ENCODE data around the gene TLR5.
"Not testable (repeated sequence)": the region's sequence is repeated elsewhere in the genome, so short reads cannot be mapped to it uniquely, and the experiment has no call there.

Gene TLR5

DNA sequence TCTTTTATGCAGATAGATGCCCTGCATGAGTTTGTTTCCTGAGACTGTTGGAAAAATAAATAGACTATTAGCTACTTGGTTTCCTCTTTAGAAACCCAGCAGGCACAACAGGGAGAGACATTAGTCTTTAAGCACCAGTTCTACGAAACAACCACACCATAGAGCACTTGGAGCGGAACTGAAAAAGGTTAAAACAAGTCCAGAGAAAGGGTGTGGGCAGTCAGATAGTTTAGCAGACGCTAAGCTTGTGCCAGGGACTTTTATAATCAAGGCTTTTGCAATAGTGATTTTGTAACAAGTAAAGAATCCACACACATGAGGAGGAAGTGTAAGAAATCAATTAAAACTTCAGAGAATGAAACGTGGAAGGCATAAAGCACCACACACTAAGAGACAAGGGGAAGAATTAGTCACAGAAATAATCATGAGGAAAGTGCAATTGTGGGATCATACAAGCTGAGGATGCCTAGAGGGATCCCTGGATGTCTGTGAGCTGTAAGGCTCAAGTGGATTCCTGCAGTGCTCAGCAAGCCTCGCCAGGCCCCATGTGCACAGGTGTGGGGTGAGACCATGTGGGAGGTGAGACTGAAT lies 37.8 kb upstream of the TLR5 start:
- no peak for DNase-seq (ENCODE audit: low read depth)
- TF ChIP-seq, protein P1, sequence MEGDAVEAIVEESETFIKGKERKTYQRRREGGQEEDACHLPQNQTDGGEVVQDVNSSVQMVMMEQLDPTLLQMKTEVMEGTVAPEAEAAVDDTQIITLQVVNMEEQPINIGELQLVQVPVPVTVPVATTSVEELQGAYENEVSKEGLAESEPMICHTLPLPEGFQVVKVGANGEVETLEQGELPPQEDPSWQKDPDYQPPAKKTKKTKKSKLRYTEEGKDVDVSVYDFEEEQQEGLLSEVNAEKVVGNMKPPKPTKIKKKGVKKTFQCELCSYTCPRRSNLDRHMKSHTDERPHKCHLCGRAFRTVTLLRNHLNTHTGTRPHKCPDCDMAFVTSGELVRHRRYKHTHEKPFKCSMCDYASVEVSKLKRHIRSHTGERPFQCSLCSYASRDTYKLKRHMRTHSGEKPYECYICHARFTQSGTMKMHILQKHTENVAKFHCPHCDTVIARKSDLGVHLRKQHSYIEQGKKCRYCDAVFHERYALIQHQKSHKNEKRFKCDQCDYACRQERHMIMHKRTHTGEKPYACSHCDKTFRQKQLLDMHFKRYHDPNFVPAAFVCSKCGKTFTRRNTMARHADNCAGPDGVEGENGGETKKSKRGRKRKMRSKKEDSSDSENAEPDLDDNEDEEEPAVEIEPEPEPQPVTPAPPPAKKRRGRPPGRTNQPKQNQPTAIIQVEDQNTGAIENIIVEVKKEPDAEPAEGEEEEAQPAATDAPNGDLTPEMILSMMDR (conservative IDR thresholded peaks at IDR 0.05; ENCODE audit: low read depth, low read length), result no peak
- H3K4me3 ChIP-seq (ENCODE audit: low read depth, low read length), result no peak overlapping the region

DNA sequence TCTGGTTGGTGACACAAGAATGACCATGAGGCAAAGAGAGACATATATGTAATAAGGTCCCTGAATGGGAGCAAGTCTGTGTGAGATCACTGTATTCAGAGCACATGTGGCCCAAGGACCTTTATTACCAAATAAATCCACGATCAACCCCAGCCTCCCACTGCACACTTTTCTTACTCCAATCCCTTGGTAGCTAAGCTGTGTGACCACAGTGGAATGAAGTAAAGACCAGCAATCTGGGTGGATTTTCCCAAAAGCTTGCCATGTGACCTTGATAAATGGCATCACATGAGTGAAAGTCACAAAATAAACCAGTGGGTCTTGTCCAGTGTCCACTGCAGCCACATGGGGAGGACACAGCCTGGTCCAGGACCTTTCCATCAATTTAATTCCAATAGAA lies 36.7 kb upstream of the TLR5 start:
- TF ChIP-seq, protein P1 (conservative IDR thresholded peaks at IDR 0.05; ENCODE audit: low read depth, low read length), result no peak
- DNase-seq (ENCODE audit: low read depth), result no peak
- no peak overlapping the region for H3K4me3 ChIP-seq (ENCODE audit: low read depth, low read length)

DNA sequence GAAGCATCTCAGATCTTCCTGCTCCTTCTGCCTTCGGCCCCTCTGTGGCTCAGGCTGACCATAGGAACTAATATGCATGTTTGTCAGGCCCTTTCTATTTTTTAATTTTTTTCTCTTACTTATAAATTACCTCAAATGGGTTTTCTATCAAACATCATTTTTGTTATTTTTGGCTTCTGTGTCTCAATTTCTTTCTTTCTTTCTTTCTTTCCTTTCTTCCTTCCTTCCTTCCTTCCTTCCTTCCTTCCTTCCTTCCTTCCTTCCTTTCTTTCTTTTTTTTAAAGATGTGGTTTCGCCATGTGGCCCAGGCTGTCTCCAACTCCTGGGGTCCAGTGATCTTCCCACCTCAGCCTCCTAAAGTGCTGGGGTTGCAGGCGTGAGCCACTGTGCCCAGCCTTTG lies 36.2 kb upstream of the TLR5 start:
- no peak overlapping the region for H3K4me3 ChIP-seq (ENCODE audit: low read depth, low read length)
- TF ChIP-seq, protein P1 (conservative IDR thresholded peaks at IDR 0.05; ENCODE audit: low read depth, low read length), result no peak
- no peak for DNase-seq (ENCODE audit: low read depth)

DNA sequence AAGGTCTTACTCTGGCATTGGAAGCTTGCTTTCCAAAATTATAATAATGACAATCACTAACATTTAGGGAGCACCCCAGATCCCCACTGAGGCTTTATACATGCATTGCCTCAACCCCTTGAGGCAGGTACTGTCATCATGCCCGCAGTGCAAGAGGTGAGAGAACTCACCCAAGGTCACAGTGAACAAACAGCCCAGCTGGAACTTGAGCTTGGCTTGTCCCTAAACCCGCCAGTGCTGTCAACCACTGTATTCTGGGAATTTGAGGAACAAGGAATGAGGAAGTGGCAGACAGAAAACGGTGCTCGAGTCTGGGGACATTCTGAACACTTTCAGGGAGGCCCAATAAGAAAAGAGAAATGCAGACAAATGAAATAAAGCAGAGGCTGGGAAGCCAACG lies 34.6 kb upstream of the TLR5 start:
- no peak for DNase-seq (ENCODE audit: low read depth)
- H3K4me3 ChIP-seq (ENCODE audit: low read depth, low read length), result no peak overlapping the region

DNA sequence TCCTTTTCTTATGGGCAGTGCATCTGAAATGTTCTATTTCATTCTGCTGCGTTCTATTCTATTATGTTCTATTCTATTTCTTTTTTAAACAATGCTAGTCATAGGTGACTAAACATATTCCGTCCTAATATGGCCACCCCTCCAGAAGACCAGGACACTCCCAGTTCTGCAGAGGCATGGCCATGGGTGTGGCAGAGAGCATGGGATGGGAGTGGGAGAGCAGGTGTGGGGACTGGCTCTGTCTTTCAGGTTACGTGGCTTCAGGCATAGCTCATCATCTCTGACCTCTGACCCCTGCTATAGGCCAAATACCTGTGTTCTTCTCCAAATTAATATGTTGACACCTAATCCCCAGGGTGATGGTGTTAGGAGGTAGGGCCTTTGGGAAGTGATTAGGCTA lies 33.4 kb upstream of the TLR5 start:
- TF ChIP-seq, protein P1 (conservative IDR thresholded peaks at IDR 0.05; ENCODE audit: low read depth, low read length), result no peak
- no peak for DNase-seq (ENCODE audit: low read depth)
- H3K4me3 ChIP-seq (ENCODE audit: low read depth, low read length), result no peak overlapping the region

More for the DNA sequence above, 34.6 kb upstream of the TLR5 start:
- TF ChIP-seq, protein P1 (conservative IDR thresholded peaks at IDR 0.05; ENCODE audit: low read depth, low read length), result no peak

DNA sequence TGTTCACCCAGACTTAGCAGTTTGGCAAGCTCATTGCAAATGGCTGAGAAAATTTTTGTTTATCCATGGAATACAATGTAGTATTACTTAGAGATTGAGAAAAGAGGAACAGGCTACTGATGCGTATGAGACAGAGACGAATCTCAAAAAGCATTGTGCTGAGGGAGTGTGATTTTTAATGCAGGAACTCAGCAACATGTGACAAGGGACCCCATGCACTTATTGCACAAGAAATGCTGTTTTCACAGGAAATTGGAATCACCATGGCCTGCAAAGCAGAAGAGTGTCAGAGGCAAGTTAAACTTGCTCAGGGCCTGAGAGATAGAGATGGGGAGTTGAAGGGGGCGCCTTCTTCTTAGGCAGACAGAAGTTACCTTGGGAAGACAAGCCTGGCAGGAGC lies 32.6 kb upstream of the TLR5 start:
- no peak overlapping the region for H3K4me3 ChIP-seq (ENCODE audit: low read depth, low read length)
- TF ChIP-seq, protein P1 (conservative IDR thresholded peaks at IDR 0.05; ENCODE audit: low read depth, low read length), result no peak
- no peak for DNase-seq (ENCODE audit: low read depth)

DNA sequence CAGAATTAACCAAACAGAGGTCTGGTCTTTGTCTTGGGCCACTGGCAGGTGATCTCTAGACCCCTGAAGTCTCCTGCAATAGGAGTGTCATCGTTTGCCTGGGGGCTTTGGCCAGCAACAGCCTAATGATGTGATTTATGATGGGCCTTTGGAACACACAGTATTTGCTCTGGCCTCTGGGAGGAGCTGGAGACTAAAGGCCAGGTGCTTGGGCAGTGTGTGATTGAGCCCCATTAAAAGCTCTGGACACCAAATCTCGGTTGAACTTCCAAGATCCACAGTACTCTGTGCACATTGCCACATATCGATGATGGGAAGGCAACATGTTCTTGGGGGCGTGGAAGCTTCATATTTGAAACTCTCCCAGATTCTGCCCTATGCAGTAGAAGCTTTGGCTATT lies 32.0 kb upstream of the TLR5 start:
- no peak for DNase-seq (ENCODE audit: low read depth)
- no peak overlapping the region for H3K4me3 ChIP-seq (ENCODE audit: low read depth, low read length)
- TF ChIP-seq, protein P1 (conservative IDR thresholded peaks at IDR 0.05; ENCODE audit: low read depth, low read length), result no peak

DNA sequence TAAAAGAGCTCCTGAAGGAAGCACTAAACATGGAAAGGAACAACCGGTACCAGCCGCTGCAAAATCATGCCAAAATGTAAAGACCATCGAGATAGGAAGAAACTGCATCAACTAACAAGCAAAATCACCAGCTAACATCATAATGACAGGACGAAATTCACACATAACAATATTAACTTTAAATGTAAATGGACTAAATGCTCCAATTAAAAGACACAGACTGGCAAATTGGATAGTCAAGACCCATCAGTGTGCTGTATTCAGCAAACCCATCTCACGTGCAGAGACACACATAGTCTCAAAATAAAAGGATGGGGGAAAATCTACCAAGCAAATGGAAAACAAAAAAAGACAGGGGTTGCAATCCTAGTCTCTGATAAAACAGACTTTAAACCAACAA lies 26.4 kb upstream of the TLR5 start:
- H3K4me3 ChIP-seq (ENCODE audit: low read depth, low read length); DNase-seq (ENCODE audit: low read depth): not testable (repeated sequence)

Measured in choroid plexus epithelial cell (primary cell).